ENCODE measurements around the gene CAMK2B. TPM values are rescaled to one million over a fixed set of nuclear protein-coding genes. Genes with fewer than 3 reads are reported as not detected.
A peak's percentile ranks its signal among the peaks of the same experiment; 100 is the strongest.

The CAMK2B gene
- total and polyA plus RNA-seq, 2 experiments from 2014 or later, result not detected

DNA sequence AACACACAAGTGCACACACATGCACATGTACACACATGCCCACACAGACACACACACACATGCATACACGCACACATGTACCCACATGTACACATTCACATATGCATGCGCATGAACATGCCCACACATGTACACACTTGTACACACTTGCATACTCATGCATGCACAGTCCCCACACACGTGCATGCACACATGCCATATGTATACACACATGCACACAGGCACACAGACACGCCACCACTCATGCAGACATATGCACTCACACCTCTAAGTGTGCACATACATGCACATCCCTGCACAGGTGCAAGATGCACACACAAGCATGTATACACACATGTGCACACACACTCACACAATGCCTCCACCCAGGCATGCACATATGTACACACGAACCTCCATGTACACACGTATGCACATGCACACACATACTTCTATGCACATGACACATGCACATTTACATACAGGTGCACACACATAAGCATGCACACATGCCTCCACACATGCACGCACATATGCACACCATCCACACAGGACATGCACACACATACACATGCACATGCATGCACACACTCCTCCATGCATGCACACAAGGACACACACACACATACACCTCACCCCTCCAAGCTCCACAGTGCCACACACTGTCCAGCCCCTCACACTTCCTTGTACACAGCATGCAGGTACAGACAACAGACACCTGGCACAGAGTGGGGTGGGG, 78.8 kb downstream of the CAMK2B start (continued):
- TF ChIP-seq, protein P1, sequence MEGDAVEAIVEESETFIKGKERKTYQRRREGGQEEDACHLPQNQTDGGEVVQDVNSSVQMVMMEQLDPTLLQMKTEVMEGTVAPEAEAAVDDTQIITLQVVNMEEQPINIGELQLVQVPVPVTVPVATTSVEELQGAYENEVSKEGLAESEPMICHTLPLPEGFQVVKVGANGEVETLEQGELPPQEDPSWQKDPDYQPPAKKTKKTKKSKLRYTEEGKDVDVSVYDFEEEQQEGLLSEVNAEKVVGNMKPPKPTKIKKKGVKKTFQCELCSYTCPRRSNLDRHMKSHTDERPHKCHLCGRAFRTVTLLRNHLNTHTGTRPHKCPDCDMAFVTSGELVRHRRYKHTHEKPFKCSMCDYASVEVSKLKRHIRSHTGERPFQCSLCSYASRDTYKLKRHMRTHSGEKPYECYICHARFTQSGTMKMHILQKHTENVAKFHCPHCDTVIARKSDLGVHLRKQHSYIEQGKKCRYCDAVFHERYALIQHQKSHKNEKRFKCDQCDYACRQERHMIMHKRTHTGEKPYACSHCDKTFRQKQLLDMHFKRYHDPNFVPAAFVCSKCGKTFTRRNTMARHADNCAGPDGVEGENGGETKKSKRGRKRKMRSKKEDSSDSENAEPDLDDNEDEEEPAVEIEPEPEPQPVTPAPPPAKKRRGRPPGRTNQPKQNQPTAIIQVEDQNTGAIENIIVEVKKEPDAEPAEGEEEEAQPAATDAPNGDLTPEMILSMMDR (conservative IDR thresholded peaks at IDR 0.05; ENCODE audit: low read depth in 2 of 2), result no peak
- TF ChIP-seq, protein P2, sequence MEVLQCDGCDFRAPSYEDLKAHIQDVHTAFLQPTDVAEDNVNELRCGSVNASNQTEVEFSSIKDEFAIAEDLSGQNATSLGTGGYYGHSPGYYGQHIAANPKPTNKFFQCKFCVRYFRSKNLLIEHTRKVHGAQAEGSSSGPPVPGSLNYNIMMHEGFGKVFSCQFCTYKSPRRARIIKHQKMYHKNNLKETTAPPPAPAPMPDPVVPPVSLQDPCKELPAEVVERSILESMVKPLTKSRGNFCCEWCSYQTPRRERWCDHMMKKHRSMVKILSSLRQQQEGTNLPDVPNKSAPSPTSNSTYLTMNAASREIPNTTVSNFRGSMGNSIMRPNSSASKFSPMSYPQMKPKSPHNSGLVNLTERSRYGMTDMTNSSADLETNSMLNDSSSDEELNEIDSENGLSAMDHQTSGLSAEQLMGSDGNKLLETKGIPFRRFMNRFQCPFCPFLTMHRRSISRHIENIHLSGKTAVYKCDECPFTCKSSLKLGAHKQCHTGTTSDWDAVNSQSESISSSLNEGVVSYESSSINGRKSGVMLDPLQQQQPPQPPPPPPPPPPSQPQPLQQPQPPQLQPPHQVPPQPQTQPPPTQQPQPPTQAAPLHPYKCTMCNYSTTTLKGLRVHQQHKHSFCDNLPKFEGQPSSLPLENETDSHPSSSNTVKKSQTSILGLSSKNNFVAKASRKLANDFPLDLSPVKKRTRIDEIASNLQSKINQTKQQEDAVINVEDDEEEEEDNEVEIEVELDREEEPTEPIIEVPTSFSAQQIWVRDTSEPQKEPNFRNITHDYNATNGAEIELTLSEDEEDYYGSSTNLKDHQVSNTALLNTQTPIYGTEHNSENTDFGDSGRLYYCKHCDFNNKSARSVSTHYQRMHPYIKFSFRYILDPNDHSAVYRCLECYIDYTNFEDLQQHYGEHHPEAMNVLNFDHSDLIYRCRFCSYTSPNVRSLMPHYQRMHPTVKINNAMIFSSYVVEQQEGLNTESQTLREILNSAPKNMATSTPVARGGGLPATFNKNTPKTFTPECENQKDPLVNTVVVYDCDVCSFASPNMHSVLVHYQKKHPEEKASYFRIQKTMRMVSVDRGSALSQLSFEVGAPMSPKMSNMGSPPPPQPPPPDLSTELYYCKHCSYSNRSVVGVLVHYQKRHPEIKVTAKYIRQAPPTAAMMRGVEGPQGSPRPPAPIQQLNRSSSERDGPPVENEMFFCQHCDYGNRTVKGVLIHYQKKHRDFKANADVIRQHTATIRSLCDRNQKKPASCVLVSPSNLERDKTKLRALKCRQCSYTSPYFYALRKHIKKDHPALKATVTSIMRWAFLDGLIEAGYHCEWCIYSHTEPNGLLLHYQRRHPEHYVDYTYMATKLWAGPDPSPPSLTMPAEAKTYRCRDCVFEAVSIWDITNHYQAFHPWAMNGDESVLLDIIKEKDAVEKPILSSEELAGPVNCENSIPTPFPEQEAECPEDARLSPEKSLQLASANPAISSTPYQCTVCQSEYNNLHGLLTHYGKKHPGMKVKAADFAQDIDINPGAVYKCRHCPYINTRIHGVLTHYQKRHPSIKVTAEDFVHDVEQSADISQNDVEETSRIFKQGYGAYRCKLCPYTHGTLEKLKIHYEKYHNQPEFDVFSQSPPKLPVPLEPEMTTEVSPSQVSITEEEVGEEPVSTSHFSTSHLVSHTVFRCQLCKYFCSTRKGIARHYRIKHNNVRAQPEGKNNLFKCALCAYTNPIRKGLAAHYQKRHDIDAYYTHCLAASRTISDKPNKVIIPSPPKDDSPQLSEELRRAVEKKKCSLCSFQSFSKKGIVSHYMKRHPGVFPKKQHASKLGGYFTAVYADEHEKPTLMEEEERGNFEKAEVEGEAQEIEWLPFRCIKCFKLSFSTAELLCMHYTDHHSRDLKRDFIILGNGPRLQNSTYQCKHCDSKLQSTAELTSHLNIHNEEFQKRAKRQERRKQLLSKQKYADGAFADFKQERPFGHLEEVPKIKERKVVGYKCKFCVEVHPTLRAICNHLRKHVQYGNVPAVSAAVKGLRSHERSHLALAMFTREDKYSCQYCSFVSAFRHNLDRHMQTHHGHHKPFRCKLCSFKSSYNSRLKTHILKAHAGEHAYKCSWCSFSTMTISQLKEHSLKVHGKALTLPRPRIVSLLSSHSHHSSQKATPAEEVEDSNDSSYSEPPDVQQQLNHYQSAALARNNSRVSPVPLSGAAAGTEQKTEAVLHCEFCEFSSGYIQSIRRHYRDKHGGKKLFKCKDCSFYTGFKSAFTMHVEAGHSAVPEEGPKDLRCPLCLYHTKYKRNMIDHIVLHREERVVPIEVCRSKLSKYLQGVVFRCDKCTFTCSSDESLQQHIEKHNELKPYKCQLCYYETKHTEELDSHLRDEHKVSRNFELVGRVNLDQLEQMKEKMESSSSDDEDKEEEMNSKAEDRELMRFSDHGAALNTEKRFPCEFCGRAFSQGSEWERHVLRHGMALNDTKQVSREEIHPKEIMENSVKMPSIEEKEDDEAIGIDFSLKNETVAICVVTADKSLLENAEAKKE (CRISPR knock-in tag; IDR thresholded peaks at IDR 0.05), result no peak

DNA sequence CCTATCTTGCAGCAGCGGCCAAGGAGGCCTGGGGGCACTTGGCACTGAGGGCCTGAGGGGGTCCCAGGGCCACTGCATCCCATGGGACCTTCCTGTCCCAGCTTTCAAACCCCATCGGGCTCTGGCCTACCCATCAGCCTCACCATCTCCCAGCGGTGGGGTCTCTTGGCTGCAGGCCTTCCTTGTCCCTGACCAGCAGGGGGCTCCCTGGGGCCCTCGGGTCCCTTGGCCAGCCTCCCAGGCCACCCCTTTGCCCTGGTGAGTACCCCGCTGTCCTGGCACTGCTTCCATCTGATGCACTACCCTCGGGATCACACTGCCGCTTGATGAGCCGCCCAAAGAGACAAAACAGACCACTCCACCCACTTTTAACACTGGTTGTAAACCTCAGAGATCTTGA, 81.1 kb downstream of the CAMK2B start:
- Histone ChIP-seq H3K79me2 (replicated peaks; ENCODE audit: insufficient read depth) (no peaks in the 10 kb centered on the region), H2AFZ (no peak overlapping the region), H3K9me2 (ENCODE audit: insufficient read depth) (no peaks in the 10 kb centered on the region), H3K4me2 (no peak overlapping the region), H3K4me3 (no peak overlapping the region), H3K27ac (ENCODE audit: low read depth) (no peak overlapping the region), H3K27me3 (ENCODE audit: insufficient read depth) (no peaks in the 10 kb centered on the region), H4K20me1 (replicated peaks; ENCODE audit: insufficient read depth) (no peaks in the 10 kb centered on the region), H3K4me1 (ENCODE audit: insufficient read depth) (no peaks in the 10 kb centered on the region), H3F3A (replicated peaks; ENCODE audit: low read depth) (no peaks in the 10 kb centered on the region), H3K36me3 (ENCODE audit: insufficient read depth) (no peaks in the 10 kb centered on the region)
- H3K27me3 Mint-ChIP-seq (ENCODE audit: insufficient read depth, low read depth, poor library complexity), result peaks cover 17% of the 10 kb centered on the region
- H3K4me1 Mint-ChIP-seq, result no peaks in the 10 kb centered on the region
- peak; percentile 62 for ATAC-seq
- TF ChIP-seq EZH2 (IDR thresholded peaks at IDR 0.05; ENCODE audit: low read depth, unreplicated experiment), result no peak
- TF ChIP-seq, protein P1 (conservative IDR thresholded peaks at IDR 0.05; ENCODE audit: low read depth in 2 of 2), result peak; percentile 59 to 76
- H3K9me3 Mint-ChIP-seq, result no peaks in the 10 kb centered on the region; the same call in 2 of the 3 replicates
- no peak overlapping the region for H3K27ac Mint-ChIP-seq
- H3K4me3 Mint-ChIP-seq, result no peak overlapping the region
- DNase-seq (ENCODE audit: low spot score), result peak; percentile 72
- H3K36me3 Mint-ChIP-seq (ENCODE audit: low read depth), result no peaks in the 10 kb centered on the region

All from GM23338 (cell line).